ENCODE measurements around the gene EPHX1. TPM values are rescaled to one million over a fixed set of nuclear protein-coding genes. Genes with fewer than 3 reads are reported as not detected.
A peak's percentile ranks its signal among the peaks of the same experiment; 100 is the strongest.

Gene EPHX1
- total and polyA plus RNA-seq, 2 of the 8 experiments (the other 6 are each of a cell fraction or from before 2014, with no cell fraction given): 45.3 to 79.1 TPM

DNA sequence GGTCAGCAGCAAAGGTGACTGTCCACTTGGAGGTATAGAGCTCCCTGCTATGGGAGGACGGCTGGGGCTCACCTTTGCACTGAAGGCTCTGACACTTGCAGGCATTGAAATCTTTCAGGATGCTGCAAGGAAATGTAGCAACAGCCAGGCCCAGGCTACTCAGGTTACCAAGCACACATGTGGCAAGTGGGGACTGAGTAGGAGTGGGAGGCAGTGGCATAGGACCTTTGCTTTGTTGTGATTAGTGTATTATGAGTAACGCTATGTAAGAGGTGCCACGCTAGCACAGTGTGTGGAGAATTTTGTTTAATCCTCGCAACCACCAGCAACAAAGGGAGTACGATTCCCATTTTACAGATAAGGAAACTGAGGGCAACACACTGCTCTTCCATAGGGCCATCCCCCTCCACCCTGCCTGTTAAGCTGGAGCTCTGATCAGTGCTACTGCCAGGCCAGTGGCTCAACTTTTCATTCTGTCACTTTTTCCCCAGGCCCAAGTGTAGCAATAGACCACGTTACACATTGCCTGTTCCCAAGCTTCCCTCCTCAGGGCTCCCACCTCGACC is 51.0 kb downstream of the EPHX1 start:
- H2AFZ ChIP-seq (ENCODE audit: low read length): no peak overlapping the region
- no peaks in the 10 kb centered on the region for H3K79me1 ChIP-seq (ENCODE audit: low read depth, low read length)
- no peak overlapping the region for H3K4ac ChIP-seq (replicated peaks; ENCODE audit: insufficient read length, low read depth, low read length)
- FAIRE-seq: no peak
- TF ChIP-seq SUZ12 (IDR thresholded peaks at IDR 0.05; ENCODE audit: low read length) (no peak), RAD21 (IDR thresholded peaks at IDR 0.05 in 1 of 2, conservative IDR thresholded peaks at IDR 0.05 in 1 of 2; ENCODE audit: low read depth in 2 of 2, low read length in 2 of 2) (0 out of 4 replicates have a peak, but pooled peaks of 1 of the 2 experiments have one; percentile 1)
- H3K9ac ChIP-seq (replicated peaks in 1 of 4; ENCODE audit: extremely low read depth in 1 of 4, low read depth in 3 of 4, low read length in 3 of 4): no peak overlapping the region
- no peak overlapping the region for H4K5ac ChIP-seq (ENCODE audit: insufficient read length, low read depth, low read length)
- H4K8ac ChIP-seq (ENCODE audit: extremely low read depth, insufficient read depth, low read length): no peak overlapping the region
- H2BK5ac ChIP-seq (ENCODE audit: low read depth, low read length): no peak overlapping the region
- H3K14ac ChIP-seq (ENCODE audit: insufficient read length): no peak overlapping the region
- H4K91ac ChIP-seq (replicated peaks; ENCODE audit: insufficient read length, low read length): no peak overlapping the region
- H3K27me3 ChIP-seq (replicated peaks in 1 of 4; ENCODE audit: control insufficient read depth in 3 of 4, extremely low read depth in 1 of 4, insufficient read depth in 3 of 4, low read length in 3 of 4): no peaks in the 10 kb centered on the region
- H4K20me1 ChIP-seq (replicated peaks in 1 of 2; ENCODE audit: control insufficient read depth in 1 of 2, insufficient read depth in 2 of 2, low read length in 2 of 2): peaks cover 0 to 4% of the 10 kb centered on the region in 2 experiments
- no peaks in the 10 kb centered on the region for H3K79me2 ChIP-seq (ENCODE audit: control insufficient read depth in 1 of 2, insufficient read depth in 2 of 2, low read length in 2 of 2)
- DNase-seq (ENCODE audit: low read depth in 1 of 2, low spot score in 2 of 2): no peak
- no peak overlapping the region for H2BK12ac ChIP-seq (ENCODE audit: low read depth, low read length)
- no peak overlapping the region for H3K4me2 ChIP-seq (ENCODE audit: insufficient read depth in 1 of 2, low read depth in 2 of 2, low read length in 2 of 2)
- no peak overlapping the region for H3K18ac ChIP-seq (ENCODE audit: extremely low read depth, low read length)
- no peak overlapping the region for H3K56ac ChIP-seq (replicated peaks; ENCODE audit: insufficient read length, low read depth, low read length)
- no peak overlapping the region for H2BK20ac ChIP-seq (ENCODE audit: low read length)
- no peaks in the 10 kb centered on the region for H3K9me3 ChIP-seq (ENCODE audit: insufficient read depth in 2 of 2, low read depth in 1 of 2, low read length in 1 of 2)
- POLR2A ChIA-PET (ENCODE audit: partially characterized antibody): interaction anchor here (0.6 to 2.0 kb wide), 10 partner anchors 8 to 208 kb away, joined by 3 to 10 read pairs (median 4); partner anchors contain the start of genes ENAH and PYCR2
- no peaks in the 10 kb centered on the region for H3K4me1 ChIP-seq (replicated peaks in 1 of 4; ENCODE audit: control insufficient read depth in 3 of 4, insufficient read depth in 4 of 4, low read length in 3 of 4)
- peaks cover 4 to 22% (median 13%) of the 10 kb centered on the region in 4 experiments; a peak in 7 of 8 replicates for H3K36me3 ChIP-seq (ENCODE audit: control insufficient read depth in 2 of 4, insufficient read depth in 4 of 4, low read length in 3 of 4)
- 91% methylated on average over 7 of the region's 7 CpGs; no CpG with 5 or more reads in 1 of the 2 experiments for WGBS, 2 experiments (ENCODE audit: extremely low coverage in 1 of 2, insufficient coverage in 1 of 2, insufficient read length in 1 of 2, insufficient replicate concordance in 2 of 2, low coverage in 1 of 2, low lambda C conversion rate in 2 of 2, missing lambda C conversion rate in 1 of 2)
- H3K23ac ChIP-seq (ENCODE audit: insufficient read length): no peak overlapping the region
- H3K4me3 ChIP-seq (ENCODE audit: extremely low read depth in 1 of 4, insufficient read depth in 2 of 4, low read depth in 3 of 4, low read length in 4 of 4): no peak overlapping the region
- H3K23me2 ChIP-seq (ENCODE audit: low read depth, low read length): no peaks in the 10 kb centered on the region
- H3K27ac ChIP-seq (ENCODE audit: low read depth, low read length): no peak overlapping the region
- H2BK120ac ChIP-seq (replicated peaks; ENCODE audit: low read depth, low read length): no peak overlapping the region
- H2BK15ac ChIP-seq (ENCODE audit: low read length): no peak overlapping the region
- CTCF ChIA-PET (ENCODE audit: partially characterized antibody): interaction anchor here (0.9 to 2.9 kb wide), 8 partner anchors 11 to 387 kb away, joined by 3 to 7 read pairs (median 3); no protein-coding TSS in a partner anchor
- H2AK5ac ChIP-seq (ENCODE audit: low read depth, low read length): no peak overlapping the region
